K562 (cell line): ENCODE data around the gene CMTM5. TPM values are rescaled to one million over a fixed set of nuclear protein-coding genes. Genes with fewer than 3 reads are reported as not detected.
A peak's percentile ranks its signal among the peaks of the same experiment; 100 is the strongest.

Source experiments
- ATAC-seq: fragments of 200-7000 bp; cut with Tn5 transposase; 3 replicates; pipeline ENCODE4 v1.9.1; 2020; ENCODE audit warnings: moderate library complexity
- BruUV-seq: library from RNA; stranded (reverse); fragments of 400-500 nt; replicated peaks from 2 replicates; lab custom pipeline; 2021; lab: Mats Ljungman, UMichigan
- CTCF ChIA-PET: fragments of 300-600 bp; formaldehyde crosslinking; extraction: SDS; loops from one replicate; lab custom pipeline; 2021; ENCODE audit warnings: low intra/inter-chr PET ratio; lab: Yijun Ruan, JAX
- POLR2A ChIA-PET: fragments of 300-600, 350-650 bp; sonication (Branson Sonifier 250); formaldehyde crosslinking; extraction: SDS; loops from one replicate; lab custom pipeline; 2021; ENCODE audit warnings: antibody characterized with exemption, inconsistent platforms; lab: Yijun Ruan, JAX
- DNase-seq, 4 experiments: peaks; one replicate each; pipeline versions ENCODE4 v3.0.0 to v3.0.0-alpha.2; 2011 to 2018; ENCODE audit warnings: low spot score in 3 of 4, mixed read lengths in 3 of 4; ENCODE audit errors: extremely low read depth in 1 of 4
- FAIRE-seq: peaks from 2 replicates; lab custom pipeline; 2011; peaks lifted over from hg19 to GRCh38; lab: Jason Lieb, UNC
- H2AFZ ChIP-seq: 2 replicates; pipeline ENCODE4 v1.6.0; 2011; ENCODE audit warnings: low read depth, low read length, control low read depth, inconsistent platforms
- H3K27ac ChIP-seq: fragments of 200-600 bp; 3 replicates; pipeline ENCODE4 v1.8.0; 2011; ENCODE audit warnings: low read depth, mild to moderate bottlenecking, control low read depth, inconsistent platforms, low read length, moderate library complexity, mixed read lengths; ENCODE audit errors: extremely low read depth
- H3K27me3 ChIP-seq, 2 experiments: fragments of 300-600 bp in 1 of 2; 2 replicates in 1 of 2; 3 replicates in 1 of 2; pipeline versions ENCODE4 v1.6.0 to v1.8.0; 2011; ENCODE audit warnings: inconsistent platforms in 2 of 2, low read length in 2 of 2, mild to moderate bottlenecking in 1 of 2, mixed read lengths in 1 of 2, moderate library complexity in 1 of 2; ENCODE audit not compliant: control insufficient read depth in 2 of 2, insufficient read depth in 2 of 2
- H3K36me3 ChIP-seq: fragments of 300-600 bp; 3 replicates; pipeline ENCODE4 v1.8.0; 2011; ENCODE audit warnings: mild to moderate bottlenecking, low read length, inconsistent platforms; ENCODE audit not compliant: control insufficient read depth, insufficient read depth
- H3K4me1 ChIP-seq, 2 experiments: fragments of 200-600 bp in 1 of 2; replicated peaks in 1 of 2; 2 replicates in 1 of 2; 3 replicates in 1 of 2; pipeline versions ENCODE4 v1.5.1 to v1.8.0; 2011; ENCODE audit warnings: inconsistent platforms in 2 of 2, low read length in 2 of 2, mild to moderate bottlenecking in 1 of 2, mixed read lengths in 1 of 2, moderate library complexity in 1 of 2; ENCODE audit not compliant: control insufficient read depth in 2 of 2, insufficient read depth in 2 of 2
- H3K4me2 ChIP-seq: 2 replicates; pipeline ENCODE4 v1.6.1; 2011; ENCODE audit warnings: low read length, control low read depth, inconsistent platforms, mixed read lengths; ENCODE audit not compliant: insufficient read depth
- H3K4me3 ChIP-seq: fragments of 200-600 bp; sonication (generic), shearing (Covaris generic); 2 replicates; pipeline ENCODE4 v1.5.1; 2016; ENCODE audit warnings: control low read depth, inconsistent platforms
- H3K79me2 ChIP-seq: fragments of 200-600 bp; 3 replicates; pipeline ENCODE4 v1.8.0; 2011; ENCODE audit warnings: low read length, inconsistent platforms; ENCODE audit not compliant: control insufficient read depth, insufficient read depth
- H3K9ac ChIP-seq, 2 experiments: 2 replicates each; pipeline versions ENCODE4 v1.6.0 to v1.6.1; 2011; ENCODE audit warnings: low read depth in 2 of 2, low read length in 2 of 2, control low read depth in 1 of 2, inconsistent platforms in 1 of 2, mild to moderate bottlenecking in 1 of 2, mixed read lengths in 1 of 2; ENCODE audit not compliant: insufficient read depth in 1 of 2
- H3K9me1 ChIP-seq: one replicate; pipeline ENCODE4 v1.6.0; 2011; ENCODE audit warnings: inconsistent platforms, mild to moderate bottlenecking, low read length, moderate library complexity; ENCODE audit not compliant: control insufficient read depth, insufficient read depth
- H3K9me3 ChIP-seq: replicated peaks from 2 replicates; pipeline ENCODE4 v1.5.1; 2011; ENCODE audit warnings: low read depth, low read length, inconsistent platforms; ENCODE audit not compliant: control insufficient read depth, insufficient read depth
- H4K20me1 ChIP-seq: replicated peaks from 2 replicates; pipeline ENCODE4 v1.6.1; 2011; ENCODE audit warnings: low read length, inconsistent platforms, mixed read lengths; ENCODE audit not compliant: control insufficient read depth, insufficient read depth
- CTCF ChIP-seq, 3 experiments: IDR thresholded peaks in 2 of 3; conservative IDR thresholded peaks in 1 of 3; 2 replicates each; pipeline ENCODE4 v1.5.1; 2011 to 2012; ENCODE audit warnings: low read length in 3 of 3, mild to moderate bottlenecking in 3 of 3, control low read depth in 2 of 3, improper control_type of control experiment in 1 of 3, inconsistent platforms in 1 of 3, low read depth in 1 of 3, mixed read lengths in 1 of 3, moderate library complexity in 1 of 3; ENCODE audit not compliant: insufficient read depth in 2 of 3
- CTCFL ChIP-seq: IDR thresholded peaks from 2 replicates; pipeline ENCODE4 v1.6.1; 2011; ENCODE audit warnings: borderline replicate concordance, low read depth, mild to moderate bottlenecking, moderate library complexity, low read length; ENCODE audit not compliant: insufficient read depth, poor library complexity, severe bottlenecking
- POLR2AphosphoS5 ChIP-seq: IDR thresholded peaks from 2 replicates; pipeline ENCODE4 v1.6.1; 2011; ENCODE audit warnings: mild to moderate bottlenecking, low read depth, low read length, moderate library complexity; ENCODE audit not compliant: control insufficient read depth, insufficient read depth
- ZNF561 ChIP-seq: fragments of 450-650 bp; formaldehyde crosslinking; conservative IDR thresholded peaks from 2 replicates; pipeline ENCODE4 v1.4.0; 2020; ENCODE audit warnings: mild to moderate bottlenecking, moderate library complexity
- ZNF695 ChIP-seq: fragments of 450-650 bp; formaldehyde crosslinking; IDR thresholded peaks from 2 replicates; pipeline ENCODE4 v1.4.0; 2020; ENCODE audit warnings: mild to moderate bottlenecking, moderate library complexity
- ZNF699 ChIP-seq: fragments of 250-450 bp; sonication (Bioruptor Pico); IDR thresholded peaks from 2 replicates; pipeline ENCODE4 v1.8.0; 2021; ENCODE audit warnings: mild to moderate bottlenecking, moderate library complexity; ENCODE audit not compliant: insufficient replicate concordance
- WGBS: fragments of 100-300 bp; shearing (Covaris generic); methylation state at CpG from one replicate; pipeline ENCODE4 v1.1.6; 2016; ENCODE audit warnings: low coverage, mixed read lengths; ENCODE audit not compliant: insufficient coverage; ENCODE audit errors: missing lambda C conversion rate; 5-methylcytosine and 5-hydroxymethylcytosine counted together
- in situ Hi-C: fragments of 300-500 bp; cut with MboI; formaldehyde crosslinking; loops from 4 replicates; pipeline ENCODE4 v1.15.0; 2018; ENCODE audit warnings: inconsistent platforms, mixed read lengths
- intact Hi-C: fragments of 100-400 bp; cut with micrococcal nuclease; formaldehyde crosslinking; loops from 2 replicates; pipeline ENCODE4 v1.14.2; 2022
- polyA plus RNA-seq, 8 experiments: library from polyadenylated mRNA; depleted of rRNA in 4 of 8; stranded (reverse) in 5 of 8; unstranded in 3 of 8; fragments of >200 nt; fragmentation: Nextera tagmentation in 2 of 8; fragmentation: Illumina TruSeq in 1 of 8; extraction: Ambion mirVana in 2 of 8; extraction: Trizol in 1 of 8; gene quantifications; 2 replicates each; pipeline versions ENCODE4 v1.2.1 to v1.2.3, GENCODE V29; 2011 to 2014; ENCODE audit warnings: inconsistent platforms in 1 of 8, missing spikeins in 1 of 8
- total RNA-seq, 7 experiments: library from RNA; depleted of rRNA in 6 of 7; stranded (reverse); fragments of >200 nt in 6 of 7; fragmentation: Illumina TruSeq in 2 of 7; extraction: Trizol in 2 of 7; gene quantifications; 2 replicates each; pipeline versions ENCODE4 v1.2.1 to v1.2.3, GENCODE V29; 2011 to 2021; ENCODE audit warnings: low replicate concordance in 1 of 7

CMTM5 gene
- total and polyA plus RNA-seq, 9 of the 15 experiments (the other 6 are each of a cell fraction or from before 2014, with no cell fraction given): 0.21 TPM; not detected in 8

GRCh38 chr14:23351681-23352505 is 25.0 kb upstream of the CMTM5 start:
- ATAC-seq (peak; percentile 61), DNase-seq (peak in 2 of 4 experiments; percentile 27 to 28), FAIRE-seq (no peak)
- no peaks in the 10 kb centered on the region for H3K36me3 ChIP-seq
- H3K4me2 ChIP-seq: no peak overlapping the region
- no peak overlapping the region for H3K27ac ChIP-seq
- intact Hi-C loops: no loop called here
- H3K9ac ChIP-seq: no peak overlapping the region
- ChIA-PET POLR2A (no interaction called here), CTCF (interaction anchor here (0.7 kb wide), 1 partner anchor 98 kb away, joined by 4 read pairs; no protein-coding TSS in a partner anchor)
- no peak overlapping the region for H2AFZ ChIP-seq
- H3K4me1 ChIP-seq: peaks cover 0 to 18% of the 10 kb centered on the region in 2 experiments; a peak in 2 of 5 replicates
- no peak overlapping the region for H3K4me3 ChIP-seq
- H3K9me3 ChIP-seq: no peaks in the 10 kb centered on the region
- 16% methylated on average over 23 of the region's 61 CpGs for WGBS
- peak; percentile 15 for TF ChIP-seq CTCFL
- TF ChIP-seq ZNF561 (CRISPR knock-in tag): no peak
- no peak for TF ChIP-seq ZNF699 (CRISPR knock-in tag)
- no peak for TF ChIP-seq ZNF695 (CRISPR knock-in tag)
- TF ChIP-seq CTCF (IDR thresholded peaks at IDR 0.05 in 2 of 3, conservative IDR thresholded peaks at IDR 0.05 in 1 of 3; ENCODE audit: insufficient read depth in 2 of 3, low read depth in 1 of 3, low read length in 3 of 3): 0 out of 6 replicates have a peak, but pooled peaks of 1 of the 3 experiments have one; percentile 5
- no peak for TF ChIP-seq POLR2AphosphoS5
- H4K20me1 ChIP-seq: no peaks in the 10 kb centered on the region; the same call in 1 of the 2 replicates
- peaks cover 15 to 38% of the 10 kb centered on the region in 2 experiments for H3K27me3 ChIP-seq
- H3K79me2 ChIP-seq: no peaks in the 10 kb centered on the region
- BruUV-seq: no TSS peak
- in situ Hi-C loops: no loop called here
- H3K9me1 ChIP-seq: no peaks in the 10 kb centered on the region
